Sigmoid colon (tissue), 7 donors: ENCODE measurements around the gene NODAL. TPM values are rescaled to one million over a fixed set of nuclear protein-coding genes. Genes with fewer than 3 reads are reported as not detected.

Experiments used
- DNase-seq: peaks from one replicate; pipeline ENCODE4 v3.0.0-alpha.2; 2019
- H3K27ac ChIP-seq, 4 donors: fragments of 200-600 bp; sonication (generic); one replicate each; pipeline ENCODE4 v1.5.1; 2016 to 2019; ENCODE audit warnings: mild to moderate bottlenecking in 1 of 4
- H3K27me3 ChIP-seq, 3 donors: fragments of 200-600 bp; sonication (generic); one replicate each; pipeline ENCODE4 v1.5.1; 2019; ENCODE audit warnings: mild to moderate bottlenecking in 1 of 3
- H3K36me3 ChIP-seq, 4 donors: fragments of 200-600 bp; sonication (generic); one replicate each; pipeline ENCODE4 v1.5.1; 2016 to 2019
- H3K4me1 ChIP-seq, 4 donors: fragments of 200-600 bp; sonication (generic); one replicate each; pipeline ENCODE4 v1.5.1; 2017 to 2019
- H3K4me3 ChIP-seq, 4 donors: fragments of 200-600 bp; sonication (generic); one replicate each; pipeline ENCODE4 v1.5.1; 2017 to 2019; ENCODE audit warnings: mild to moderate bottlenecking in 2 of 4, moderate library complexity in 1 of 4
- H3K9me3 ChIP-seq, 4 donors: fragments of 200-600 bp in 3 of 4; sonication (generic) in 3 of 4; one replicate each; pipeline versions ENCODE4 v1.5.1 to v1.6.1; 2013 to 2019
- EP300 ChIP-seq, 4 donors: sonication (generic); formaldehyde crosslinking; IDR thresholded peaks; one replicate each; pipeline ENCODE4 v1.6.1; 2017; ENCODE audit warnings: antibody characterized with exemption in 4 of 4
- POLR2A ChIP-seq, 2 donors: fragments of 450-650 bp; IDR thresholded peaks; one replicate each; pipeline ENCODE4 v1.6.1; 2016; ENCODE audit warnings: antibody characterized with exemption in 2 of 2, mild to moderate bottlenecking in 2 of 2, moderate library complexity in 2 of 2
- POLR2AphosphoS5 ChIP-seq, 4 donors: sonication (generic); formaldehyde crosslinking; IDR thresholded peaks; one replicate each; pipeline ENCODE4 v1.6.1; 2017; ENCODE audit warnings: antibody characterized with exemption in 4 of 4
- WGBS, 2 donors: extraction: QIAGEN DNeasy Blood & Tissue Kit; methylation state at CpG; one replicate each; pipeline ENCODE4 v1.1.7; 2013; 5-methylcytosine and 5-hydroxymethylcytosine counted together
- intact Hi-C: fragments of 100-400 bp; cut with DNase I; formaldehyde crosslinking; loops from one replicate; pipeline ENCODE4 v1.15.1; 2023
- polyA plus RNA-seq, 3 donors: library from polyadenylated mRNA; stranded (reverse); fragments of 200-250 nt; gene quantifications; one replicate each; pipeline ENCODE4 v1.2.3, GENCODE V29; 2013
- total RNA-seq, 4 donors: library from RNA; depleted of rRNA; stranded (reverse); fragments of >200 nt; gene quantifications; one replicate each; pipeline ENCODE4 v1.1.0, GENCODE V29; 2016
- TF ChIP-seq, protein P1 (sequence below), 4 experiments: fragments of 450-650 bp in 3 of 4; fragments of 200-600 bp in 1 of 4; IDR thresholded peaks; one replicate each; pipeline ENCODE4 v1.5.1; 2016 to 2019; ENCODE audit warnings: antibody characterized with exemption in 4 of 4, mild to moderate bottlenecking in 3 of 4, moderate library complexity in 2 of 4
- donor health status: healthy with polysubstance abuse.
- donor health status: Bipolar disorder and iron deficiency.
- donor health status: healthy.

The NODAL gene
- total and polyA plus RNA-seq, 7 donors, result not detected

DNA sequence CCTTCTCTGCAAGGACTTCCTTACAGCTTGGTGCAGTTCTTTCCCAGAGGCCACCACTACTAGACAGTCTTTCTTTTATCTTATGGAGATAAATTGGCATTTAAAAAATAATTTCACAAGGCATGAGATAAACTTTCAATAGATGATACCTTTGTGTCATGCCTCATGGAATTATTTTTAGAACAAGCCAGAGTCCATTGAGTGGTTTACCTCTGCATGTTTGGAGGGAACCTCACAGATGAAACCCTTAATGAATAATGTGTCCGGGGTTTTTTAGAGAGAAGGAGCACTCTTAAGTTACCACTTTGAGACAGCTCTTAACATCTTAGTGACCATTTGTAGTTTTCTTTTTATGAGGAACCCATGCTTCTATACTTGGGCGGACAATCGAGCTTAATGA is 17.2 kb downstream of the NODAL start:
- Histone ChIP-seq H3K27me3 (no peaks in the 10 kb centered on the region), H3K4me1 (peaks cover 0 to 40% (median 32%) of the 10 kb centered on the region in 4 donors), H3K27ac (peak overlapping the region in 1 of 4 donors; percentile 5), H3K9me3 (no peaks in the 10 kb centered on the region), H3K4me3 (no peak overlapping the region), H3K36me3 (peaks cover 34 to 98% (median 61%) of the 10 kb centered on the region in 4 donors)
- DNase-seq, result no peak
- intact Hi-C loops, result no loop called here
- TF ChIP-seq POLR2A (IDR thresholded peaks at IDR 0.05) (no peak), POLR2AphosphoS5 (IDR thresholded peaks at IDR 0.05) (no peak), EP300 (IDR thresholded peaks at IDR 0.05) (no peak)
- TF ChIP-seq, protein P1, sequence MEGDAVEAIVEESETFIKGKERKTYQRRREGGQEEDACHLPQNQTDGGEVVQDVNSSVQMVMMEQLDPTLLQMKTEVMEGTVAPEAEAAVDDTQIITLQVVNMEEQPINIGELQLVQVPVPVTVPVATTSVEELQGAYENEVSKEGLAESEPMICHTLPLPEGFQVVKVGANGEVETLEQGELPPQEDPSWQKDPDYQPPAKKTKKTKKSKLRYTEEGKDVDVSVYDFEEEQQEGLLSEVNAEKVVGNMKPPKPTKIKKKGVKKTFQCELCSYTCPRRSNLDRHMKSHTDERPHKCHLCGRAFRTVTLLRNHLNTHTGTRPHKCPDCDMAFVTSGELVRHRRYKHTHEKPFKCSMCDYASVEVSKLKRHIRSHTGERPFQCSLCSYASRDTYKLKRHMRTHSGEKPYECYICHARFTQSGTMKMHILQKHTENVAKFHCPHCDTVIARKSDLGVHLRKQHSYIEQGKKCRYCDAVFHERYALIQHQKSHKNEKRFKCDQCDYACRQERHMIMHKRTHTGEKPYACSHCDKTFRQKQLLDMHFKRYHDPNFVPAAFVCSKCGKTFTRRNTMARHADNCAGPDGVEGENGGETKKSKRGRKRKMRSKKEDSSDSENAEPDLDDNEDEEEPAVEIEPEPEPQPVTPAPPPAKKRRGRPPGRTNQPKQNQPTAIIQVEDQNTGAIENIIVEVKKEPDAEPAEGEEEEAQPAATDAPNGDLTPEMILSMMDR (IDR thresholded peaks at IDR 0.05), result no peak
- 91 to 96% methylated on average over 3 of the region's 3 CpGs for WGBS, 2 donors

DNA sequence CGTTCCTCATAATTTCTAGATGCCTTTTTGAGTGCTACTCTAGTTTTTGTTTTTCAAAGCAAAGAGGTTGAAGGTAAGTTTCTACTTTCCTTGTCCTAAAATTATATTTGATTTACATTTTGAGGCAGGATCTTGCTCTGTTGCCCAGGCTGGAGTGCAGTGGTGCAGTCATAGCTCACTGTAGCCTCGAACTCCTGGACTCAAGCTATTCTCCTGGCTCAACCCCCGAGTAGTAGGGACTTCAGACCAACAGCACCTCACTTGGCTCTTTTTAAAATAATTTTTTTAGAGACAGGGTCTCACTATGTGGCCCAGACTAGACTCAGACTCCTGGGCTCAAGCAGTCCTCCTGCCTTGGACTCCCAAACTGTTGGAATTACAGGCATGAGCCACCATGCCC is 22.8 kb downstream of the NODAL start:
- WGBS, 2 donors, result 92 to 93% methylated on average over 3 of the region's 3 CpGs
- intact Hi-C loops, result no loop called here
- TF ChIP-seq POLR2A (IDR thresholded peaks at IDR 0.05), result no peak
- TF ChIP-seq EP300 (IDR thresholded peaks at IDR 0.05), result no peak
- TF ChIP-seq POLR2AphosphoS5 (IDR thresholded peaks at IDR 0.05), result no peak
- TF ChIP-seq, protein P1 (IDR thresholded peaks at IDR 0.05), result no peak
- Histone ChIP-seq H3K36me3 (peaks cover 13 to 42% (median 38%) of the 10 kb centered on the region in 4 donors), H3K9me3 (no peaks in the 10 kb centered on the region), H3K27ac (peak overlapping the region in 2 of 4 donors; percentile 39 to 44), H3K4me1 (peaks cover 0 to 28% (median 25%) of the 10 kb centered on the region in 4 donors), H3K4me3 (no peak overlapping the region), H3K27me3 (no peaks in the 10 kb centered on the region)
- no peak for DNase-seq

- intact Hi-C loops, result no loop called here
- DNase-seq, result no peak
- TF ChIP-seq POLR2A (IDR thresholded peaks at IDR 0.05) (no peak), POLR2AphosphoS5 (IDR thresholded peaks at IDR 0.05) (peak in 1 of 4 donors; percentile 19), EP300 (IDR thresholded peaks at IDR 0.05) (no peak)
- no peaks in the 10 kb centered on the region for H3K9me3 ChIP-seq
- H3K4me1 ChIP-seq, result peaks cover 0 to 32% (median 26%) of the 10 kb centered on the region in 4 donors
- no peak overlapping the region for H3K4me3 ChIP-seq
- 80 to 84% methylated on average over 1 of the region's 1 CpG for WGBS, 2 donors
- peaks cover 13 to 37% (median 34%) of the 10 kb centered on the region in 4 donors for H3K36me3 ChIP-seq
- no peaks in the 10 kb centered on the region for H3K27me3 ChIP-seq
- peak overlapping the region in 2 of 4 donors; percentile 39 to 44 for H3K27ac ChIP-seq
Measured at GRCh38 chr10:70418229-70418628, 23.3 kb downstream of the NODAL start.

DNA sequence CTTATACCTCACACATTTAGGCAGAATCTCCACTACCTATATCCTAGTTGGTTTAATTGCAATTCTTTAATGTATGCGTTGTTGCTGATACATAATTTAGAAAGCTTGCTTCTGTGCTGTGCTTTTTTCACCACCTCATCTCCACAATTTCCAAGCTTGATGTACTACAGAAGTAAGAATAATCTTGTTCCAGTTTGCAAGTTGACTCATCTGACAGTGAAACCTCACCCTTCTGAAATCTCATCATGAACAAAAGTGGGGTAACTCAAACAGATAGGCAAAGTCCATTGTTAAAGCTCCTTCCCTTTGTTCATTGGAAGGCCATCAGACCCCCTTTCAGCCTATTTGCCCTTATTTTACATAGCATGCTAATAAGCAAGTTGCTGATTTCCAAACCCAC is 23.9 kb downstream of the NODAL start:
- DNase-seq, result no peak
- intact Hi-C loops, result no loop called here
- WGBS, 2 donors, result 88 to 93% methylated on average over 1 of the region's 1 CpG
- Histone ChIP-seq H3K36me3 (peaks cover 10 to 30% (median 28%) of the 10 kb centered on the region in 4 donors), H3K27me3 (no peaks in the 10 kb centered on the region), H3K4me1 (peaks cover 0 to 38% (median 29%) of the 10 kb centered on the region in 4 donors), H3K9me3 (no peaks in the 10 kb centered on the region), H3K27ac (peak overlapping the region in 2 of 4 donors; percentile 39 to 44), H3K4me3 (no peak overlapping the region)
- TF ChIP-seq EP300 (IDR thresholded peaks at IDR 0.05), result no peak
- TF ChIP-seq POLR2A (IDR thresholded peaks at IDR 0.05), result no peak
- TF ChIP-seq, protein P1 (IDR thresholded peaks at IDR 0.05), result no peak
- no peak for TF ChIP-seq POLR2AphosphoS5 (IDR thresholded peaks at IDR 0.05)

DNA sequence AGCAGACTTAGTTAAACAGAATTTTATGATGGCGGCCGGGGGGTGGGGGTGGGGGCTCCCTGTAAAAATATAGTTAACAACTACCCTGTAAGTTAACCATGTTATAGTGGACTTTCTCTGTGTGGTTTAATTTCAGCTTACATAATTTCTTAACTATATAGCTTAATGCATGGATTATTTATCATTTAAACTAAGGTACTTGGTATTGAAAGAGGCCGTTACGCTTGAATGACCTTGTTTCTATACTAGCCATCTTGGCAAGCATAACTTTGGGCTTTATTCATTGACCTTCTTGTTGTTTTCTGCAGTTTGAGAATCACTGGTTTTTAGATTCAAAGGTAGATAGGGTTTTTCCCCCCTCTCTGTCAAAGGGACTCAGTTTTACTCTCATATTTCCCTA is 29.1 kb downstream of the NODAL start:
- intact Hi-C loops, result no loop called here
- WGBS, 2 donors, result 65 to 73% methylated on average over 4 of the region's 4 CpGs
- no peak for TF ChIP-seq POLR2A (IDR thresholded peaks at IDR 0.05)
- TF ChIP-seq, protein P1 (IDR thresholded peaks at IDR 0.05), result no peak
- TF ChIP-seq EP300 (IDR thresholded peaks at IDR 0.05), result no peak
- no peak for TF ChIP-seq POLR2AphosphoS5 (IDR thresholded peaks at IDR 0.05)
- H3K9me3 ChIP-seq, result no peaks in the 10 kb centered on the region
- DNase-seq, result no peak
- no peak overlapping the region for H3K4me3 ChIP-seq
- H3K36me3 ChIP-seq, result no peaks in the 10 kb centered on the region
- H3K27ac ChIP-seq, result peak overlapping the region in 2 of 4 donors; percentile 99 to 100
- H3K27me3 ChIP-seq, result no peaks in the 10 kb centered on the region
- H3K4me1 ChIP-seq, result peaks cover 0 to 63% (median 53%) of the 10 kb centered on the region in 4 donors
